ENCODE results near the gene EHMT1.

Gene EHMT1

GRCh38 chr9:137814436-137814835 is 195.6 kb downstream of the EHMT1 start:
- peaks cover 3% of the 10 kb centered on the region for H3K4me1 ChIP-seq (ENCODE audit: control insufficient read depth, insufficient read depth, low read depth, low read length)
- H2BK5ac ChIP-seq (ENCODE audit: low read depth, low read length, poor library complexity, severe bottlenecking) = no peak overlapping the region
- peaks cover 35% of the 10 kb centered on the region for H3K79me1 ChIP-seq (replicated peaks; ENCODE audit: low read length, poor library complexity, severe bottlenecking)
- H2AFZ ChIP-seq (ENCODE audit: low read depth, low read length) = no peak overlapping the region
- no peak overlapping the region for H3K4ac ChIP-seq (ENCODE audit: low read depth in 1 of 2, low read length in 2 of 2)
- no peak overlapping the region for H2BK12ac ChIP-seq (ENCODE audit: low read length in 2 of 2)
- H2AK5ac ChIP-seq (ENCODE audit: low read length, severe bottlenecking) = no peak overlapping the region
- peaks cover 75 to 80% of the 10 kb centered on the region in 2 experiments for H3K36me3 ChIP-seq (ENCODE audit: control insufficient read depth in 1 of 2, insufficient read depth in 2 of 2, low read depth in 1 of 2, low read length in 2 of 2)
- H4K8ac ChIP-seq (ENCODE audit: low read length) = no peak overlapping the region
- no peak overlapping the region for H3K4me2 ChIP-seq (ENCODE audit: low read length, poor library complexity, severe bottlenecking)
- H3K23ac ChIP-seq (ENCODE audit: low read length in 2 of 2) = no peak overlapping the region
- no peak overlapping the region for H3K14ac ChIP-seq (ENCODE audit: low read length in 2 of 2)
- H3K9ac ChIP-seq (ENCODE audit: low read length) = no peak overlapping the region
- no peak for DNase-seq
- H3K27ac ChIP-seq (ENCODE audit: low read length, poor library complexity, severe bottlenecking) = no peak overlapping the region
- H2BK120ac ChIP-seq (ENCODE audit: low read depth, low read length) = no peak overlapping the region
- no peak overlapping the region for H2BK15ac ChIP-seq (ENCODE audit: low read depth, poor library complexity, severe bottlenecking)
- H3K27me3 ChIP-seq (ENCODE audit: control insufficient read depth in 1 of 2, insufficient read depth in 1 of 2, low read length in 2 of 2) = no peaks in the 10 kb centered on the region
- H4K91ac ChIP-seq (ENCODE audit: low read length) = no peak overlapping the region
- H3K9me3 ChIP-seq (ENCODE audit: control insufficient read depth, low read length) = no peaks in the 10 kb centered on the region
- WGBS = 99% methylated on average over 23 of the region's 23 CpGs
- no peak overlapping the region for H3K4me3 ChIP-seq (ENCODE audit: insufficient read depth in 1 of 2, low read depth in 1 of 2, low read length in 2 of 2)
- H3K18ac ChIP-seq (ENCODE audit: low read depth in 1 of 2, low read length in 2 of 2) = no peak overlapping the region

- Histone ChIP-seq H2BK15ac (ENCODE audit: low read depth, poor library complexity, severe bottlenecking) (no peak overlapping the region), H3K9ac (ENCODE audit: low read length) (no peak overlapping the region), H2BK5ac (ENCODE audit: low read depth, low read length, poor library complexity, severe bottlenecking) (no peak overlapping the region), H4K8ac (ENCODE audit: low read length) (no peak overlapping the region), H3K36me3 (ENCODE audit: control insufficient read depth in 1 of 2, insufficient read depth in 2 of 2, low read depth in 1 of 2, low read length in 2 of 2) (peaks cover 79 to 83% of the 10 kb centered on the region in 2 experiments), H2BK120ac (ENCODE audit: low read depth, low read length) (no peak overlapping the region), H3K27me3 (ENCODE audit: control insufficient read depth in 1 of 2, insufficient read depth in 1 of 2, low read length in 2 of 2) (no peaks in the 10 kb centered on the region), H3K27ac (ENCODE audit: low read length, poor library complexity, severe bottlenecking) (no peak overlapping the region), H3K4me2 (ENCODE audit: low read length, poor library complexity, severe bottlenecking) (no peak overlapping the region), H2AFZ (ENCODE audit: low read depth, low read length) (no peak overlapping the region), H3K18ac (ENCODE audit: low read depth in 1 of 2, low read length in 2 of 2) (no peak overlapping the region), H3K23ac (ENCODE audit: low read length in 2 of 2) (no peak overlapping the region), H2BK12ac (ENCODE audit: low read length in 2 of 2) (no peak overlapping the region), H3K9me3 (ENCODE audit: control insufficient read depth, low read length) (no peaks in the 10 kb centered on the region), H2AK5ac (ENCODE audit: low read length, severe bottlenecking) (no peak overlapping the region), H3K4me1 (ENCODE audit: control insufficient read depth, insufficient read depth, low read depth, low read length) (peaks cover 3% of the 10 kb centered on the region), H3K4me3 (ENCODE audit: insufficient read depth in 1 of 2, low read depth in 1 of 2, low read length in 2 of 2) (no peak overlapping the region), H3K4ac (ENCODE audit: low read depth in 1 of 2, low read length in 2 of 2) (no peak overlapping the region), H3K79me1 (replicated peaks; ENCODE audit: low read length, poor library complexity, severe bottlenecking) (peaks cover 37% of the 10 kb centered on the region), H3K14ac (ENCODE audit: low read length in 2 of 2) (no peak overlapping the region), H4K91ac (ENCODE audit: low read length) (no peak overlapping the region)
- 97% methylated on average over 11 of the region's 11 CpGs for WGBS
- no peak for DNase-seq
Measured at GRCh38 chr9:137814841-137815240, 196.0 kb downstream of the EHMT1 start.

- no peak overlapping the region for H2BK15ac ChIP-seq (ENCODE audit: low read depth, poor library complexity, severe bottlenecking)
- no peak for DNase-seq
- H3K9ac ChIP-seq (ENCODE audit: low read length) = no peak overlapping the region
- H4K8ac ChIP-seq (ENCODE audit: low read length) = no peak overlapping the region
- 94% methylated on average over 30 of the region's 30 CpGs for WGBS
- no peak overlapping the region for H2AK5ac ChIP-seq (ENCODE audit: low read length, severe bottlenecking)
- H2BK5ac ChIP-seq (ENCODE audit: low read depth, low read length, poor library complexity, severe bottlenecking) = peak overlapping the region; percentile 35
- peaks cover 3% of the 10 kb centered on the region for H3K4me1 ChIP-seq (ENCODE audit: control insufficient read depth, insufficient read depth, low read depth, low read length)
- H3K27ac ChIP-seq (ENCODE audit: low read length, poor library complexity, severe bottlenecking) = no peak overlapping the region
- no peak overlapping the region for H3K4me2 ChIP-seq (ENCODE audit: low read length, poor library complexity, severe bottlenecking)
- H3K4me3 ChIP-seq (ENCODE audit: insufficient read depth in 1 of 2, low read depth in 1 of 2, low read length in 2 of 2) = no peak overlapping the region
- H2BK120ac ChIP-seq (ENCODE audit: low read depth, low read length) = no peak overlapping the region
- H3K14ac ChIP-seq (ENCODE audit: low read length in 2 of 2) = no peak overlapping the region
- H3K23ac ChIP-seq (ENCODE audit: low read length in 2 of 2) = no peak overlapping the region
- H3K36me3 ChIP-seq (ENCODE audit: control insufficient read depth in 1 of 2, insufficient read depth in 2 of 2, low read depth in 1 of 2, low read length in 2 of 2) = peaks cover 83 to 84% of the 10 kb centered on the region in 2 experiments
- H3K27me3 ChIP-seq (ENCODE audit: control insufficient read depth in 1 of 2, insufficient read depth in 1 of 2, low read length in 2 of 2) = no peaks in the 10 kb centered on the region
- H3K9me3 ChIP-seq (ENCODE audit: control insufficient read depth, low read length) = no peaks in the 10 kb centered on the region
- H4K91ac ChIP-seq (ENCODE audit: low read length) = no peak overlapping the region
- H2BK12ac ChIP-seq (ENCODE audit: low read length in 2 of 2) = no peak overlapping the region
- no peak overlapping the region for H3K4ac ChIP-seq (ENCODE audit: low read depth in 1 of 2, low read length in 2 of 2)
- H3K79me1 ChIP-seq (replicated peaks; ENCODE audit: low read length, poor library complexity, severe bottlenecking) = peaks cover 39% of the 10 kb centered on the region
- no peak overlapping the region for H3K18ac ChIP-seq (ENCODE audit: low read depth in 1 of 2, low read length in 2 of 2)
- no peak overlapping the region for H2AFZ ChIP-seq (ENCODE audit: low read depth, low read length)
Measured at GRCh38 chr9:137815256-137816255, 196.8 kb downstream of the EHMT1 start.

DNA sequence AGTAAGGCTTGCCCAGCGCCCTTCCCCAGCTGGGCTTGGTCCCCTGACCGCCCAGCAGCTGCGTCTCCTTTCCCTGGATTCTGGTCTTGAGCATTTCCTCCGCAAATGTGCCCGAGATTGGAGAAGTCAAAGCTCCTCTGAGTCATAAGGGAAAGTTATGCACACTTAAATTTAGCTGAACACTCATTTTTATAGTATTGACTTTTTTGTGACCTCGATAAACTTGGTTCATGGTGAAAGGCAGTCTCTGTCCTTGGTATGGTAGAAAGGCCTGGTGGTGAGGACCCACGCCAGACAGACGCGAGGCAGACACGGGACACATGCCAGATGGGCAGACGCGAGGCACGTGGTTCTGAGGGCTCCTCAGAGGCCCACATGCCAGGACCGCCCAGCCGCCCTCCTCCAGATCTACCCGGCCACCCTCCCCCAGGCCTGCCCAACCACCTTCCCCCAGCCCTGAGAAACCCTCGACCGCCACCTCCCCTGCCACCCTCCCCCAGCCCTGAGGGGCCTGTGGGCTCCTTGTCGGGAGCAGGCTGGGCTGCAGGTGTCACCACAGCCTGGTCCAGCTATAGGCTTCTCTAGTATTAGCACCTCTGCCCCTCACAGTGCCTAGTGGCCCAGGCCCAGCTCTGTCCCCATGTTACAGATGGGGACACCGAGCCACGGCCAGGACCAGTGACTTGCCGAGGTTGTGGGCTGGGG is 197.9 kb downstream of the EHMT1 start:
- no peak overlapping the region for H3K27ac ChIP-seq (ENCODE audit: low read length, poor library complexity, severe bottlenecking)
- no peak overlapping the region for H2BK5ac ChIP-seq (ENCODE audit: low read depth, low read length, poor library complexity, severe bottlenecking)
- 97% methylated on average over 19 of the region's 22 CpGs for WGBS
- no peak overlapping the region for H3K4me3 ChIP-seq (ENCODE audit: insufficient read depth in 1 of 2, low read depth in 1 of 2, low read length in 2 of 2)
- H3K9ac ChIP-seq (ENCODE audit: low read length) = no peak overlapping the region
- H3K18ac ChIP-seq (ENCODE audit: low read depth in 1 of 2, low read length in 2 of 2) = no peak overlapping the region
- H4K8ac ChIP-seq (ENCODE audit: low read length) = no peak overlapping the region
- peaks cover 37% of the 10 kb centered on the region for H3K79me1 ChIP-seq (replicated peaks; ENCODE audit: low read length, poor library complexity, severe bottlenecking)
- no peak overlapping the region for H4K91ac ChIP-seq (ENCODE audit: low read length)
- no peak overlapping the region for H2BK15ac ChIP-seq (ENCODE audit: low read depth, poor library complexity, severe bottlenecking)
- H3K36me3 ChIP-seq (ENCODE audit: control insufficient read depth in 1 of 2, insufficient read depth in 2 of 2, low read depth in 1 of 2, low read length in 2 of 2) = peaks cover 82 to 84% of the 10 kb centered on the region in 2 experiments
- H3K4me1 ChIP-seq (ENCODE audit: control insufficient read depth, insufficient read depth, low read depth, low read length) = no peaks in the 10 kb centered on the region
- H2BK12ac ChIP-seq (ENCODE audit: low read length in 2 of 2) = no peak overlapping the region
- no peak overlapping the region for H3K23ac ChIP-seq (ENCODE audit: low read length in 2 of 2)
- H2AK5ac ChIP-seq (ENCODE audit: low read length, severe bottlenecking) = no peak overlapping the region
- no peak overlapping the region for H3K4me2 ChIP-seq (ENCODE audit: low read length, poor library complexity, severe bottlenecking)
- no peak overlapping the region for H3K4ac ChIP-seq (ENCODE audit: low read depth in 1 of 2, low read length in 2 of 2)
- H3K27me3 ChIP-seq (ENCODE audit: control insufficient read depth in 1 of 2, insufficient read depth in 1 of 2, low read length in 2 of 2) = no peaks in the 10 kb centered on the region
- no peak for DNase-seq
- H3K9me3 ChIP-seq (ENCODE audit: control insufficient read depth, low read length) = no peaks in the 10 kb centered on the region
- H2AFZ ChIP-seq (ENCODE audit: low read depth, low read length) = no peak overlapping the region
- H3K14ac ChIP-seq (ENCODE audit: low read length in 2 of 2) = no peak overlapping the region
- H2BK120ac ChIP-seq (ENCODE audit: low read depth, low read length) = no peak overlapping the region
